ENCODE measurements around the gene MLH1. TPM values are rescaled to one million over a fixed set of nuclear protein-coding genes. Genes with fewer than 3 reads are reported as not detected.

The MLH1 gene
- polyA plus RNA-seq, 2 of the 4 experiments (the other 2 are of a cell fraction) = 61.8 to 73.1 TPM

DNA sequence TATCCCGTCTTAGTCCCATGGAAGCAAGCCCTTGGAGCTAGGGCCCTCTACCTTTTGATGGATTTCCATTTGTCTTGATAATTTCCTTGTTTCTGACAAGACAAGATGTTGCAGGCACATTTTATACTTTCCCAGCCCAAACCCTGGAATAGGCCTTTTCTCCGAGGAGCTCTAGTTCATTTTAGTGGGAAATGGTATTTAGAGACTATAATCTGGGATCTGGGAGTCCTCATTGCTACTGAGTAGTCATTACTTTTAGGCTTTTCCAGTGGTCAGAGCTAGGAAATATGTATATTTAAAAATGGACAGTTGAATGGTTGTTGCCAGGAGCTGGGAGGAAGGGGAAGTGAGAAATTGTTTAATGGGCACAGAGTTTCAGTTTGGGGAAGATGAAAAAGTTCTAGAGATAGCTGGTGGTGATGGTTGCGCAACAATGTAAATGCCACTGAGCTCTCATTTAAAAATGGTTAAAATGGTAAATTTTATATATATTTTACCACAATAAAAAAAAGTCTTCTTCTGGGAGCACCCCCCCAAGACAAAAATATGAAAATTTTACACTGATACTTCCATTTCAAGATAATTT, 31.6 kb downstream of the MLH1 start:
- ATAC-seq = no peak
- CTCF ChIA-PET = interaction anchor here (0.6 to 1.8 kb wide), 3 partner anchors 10 to 189 kb away, joined by 3 to 5 read pairs (median 3); no protein-coding TSS in a partner anchor
- peak in 1 of 2 experiments; percentile 8 for DNase-seq (ENCODE audit: low read depth in 1 of 2, low spot score in 1 of 2)
- POLR2A ChIA-PET = interaction anchor here (1.2 kb wide), 1 partner anchor 32 kb away, joined by 6 read pairs; the partner anchor contains the start of genes EPM2AIP1 and MLH1
- H3K27ac ChIP-seq = no peak overlapping the region
- no peak for FAIRE-seq
- H3K4me2 ChIP-seq = no peak overlapping the region
- no peak overlapping the region for H3K4me3 ChIP-seq
- H3K9me3 ChIP-seq = peaks cover 21% of the 10 kb centered on the region
- TF ChIP-seq, protein P1, sequence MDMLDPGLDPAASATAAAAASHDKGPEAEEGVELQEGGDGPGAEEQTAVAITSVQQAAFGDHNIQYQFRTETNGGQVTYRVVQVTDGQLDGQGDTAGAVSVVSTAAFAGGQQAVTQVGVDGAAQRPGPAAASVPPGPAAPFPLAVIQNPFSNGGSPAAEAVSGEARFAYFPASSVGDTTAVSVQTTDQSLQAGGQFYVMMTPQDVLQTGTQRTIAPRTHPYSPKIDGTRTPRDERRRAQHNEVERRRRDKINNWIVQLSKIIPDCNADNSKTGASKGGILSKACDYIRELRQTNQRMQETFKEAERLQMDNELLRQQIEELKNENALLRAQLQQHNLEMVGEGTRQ (IDR thresholded peaks at IDR 0.05) = no peak
- no peak for TF ChIP-seq CHD2 (IDR thresholded peaks at IDR 0.05; ENCODE audit: low read length, partially characterized antibody)
- TF ChIP-seq, protein P2, sequence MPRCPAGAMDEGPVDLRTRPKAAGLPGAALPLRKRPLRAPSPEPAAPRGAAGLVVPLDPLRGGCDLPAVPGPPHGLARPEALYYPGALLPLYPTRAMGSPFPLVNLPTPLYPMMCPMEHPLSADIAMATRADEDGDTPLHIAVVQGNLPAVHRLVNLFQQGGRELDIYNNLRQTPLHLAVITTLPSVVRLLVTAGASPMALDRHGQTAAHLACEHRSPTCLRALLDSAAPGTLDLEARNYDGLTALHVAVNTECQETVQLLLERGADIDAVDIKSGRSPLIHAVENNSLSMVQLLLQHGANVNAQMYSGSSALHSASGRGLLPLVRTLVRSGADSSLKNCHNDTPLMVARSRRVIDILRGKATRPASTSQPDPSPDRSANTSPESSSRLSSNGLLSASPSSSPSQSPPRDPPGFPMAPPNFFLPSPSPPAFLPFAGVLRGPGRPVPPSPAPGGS (IDR thresholded peaks at IDR 0.05) = no peak
- peak; percentile 7; the same call in 1 of the 2 replicates for TF ChIP-seq HES2 (IDR thresholded peaks at IDR 0.05)
- TF ChIP-seq CTCF (IDR thresholded peaks at IDR 0.05) = no peak
- peak; percentile 90 to 92 for TF ChIP-seq CEBPB (IDR thresholded peaks at IDR 0.05)
- no peaks in the 10 kb centered on the region for H3K4me1 ChIP-seq
- WGBS (ENCODE audit: missing lambda C conversion rate) = 96% methylated on average over 3 of the region's 3 CpGs

DNA sequence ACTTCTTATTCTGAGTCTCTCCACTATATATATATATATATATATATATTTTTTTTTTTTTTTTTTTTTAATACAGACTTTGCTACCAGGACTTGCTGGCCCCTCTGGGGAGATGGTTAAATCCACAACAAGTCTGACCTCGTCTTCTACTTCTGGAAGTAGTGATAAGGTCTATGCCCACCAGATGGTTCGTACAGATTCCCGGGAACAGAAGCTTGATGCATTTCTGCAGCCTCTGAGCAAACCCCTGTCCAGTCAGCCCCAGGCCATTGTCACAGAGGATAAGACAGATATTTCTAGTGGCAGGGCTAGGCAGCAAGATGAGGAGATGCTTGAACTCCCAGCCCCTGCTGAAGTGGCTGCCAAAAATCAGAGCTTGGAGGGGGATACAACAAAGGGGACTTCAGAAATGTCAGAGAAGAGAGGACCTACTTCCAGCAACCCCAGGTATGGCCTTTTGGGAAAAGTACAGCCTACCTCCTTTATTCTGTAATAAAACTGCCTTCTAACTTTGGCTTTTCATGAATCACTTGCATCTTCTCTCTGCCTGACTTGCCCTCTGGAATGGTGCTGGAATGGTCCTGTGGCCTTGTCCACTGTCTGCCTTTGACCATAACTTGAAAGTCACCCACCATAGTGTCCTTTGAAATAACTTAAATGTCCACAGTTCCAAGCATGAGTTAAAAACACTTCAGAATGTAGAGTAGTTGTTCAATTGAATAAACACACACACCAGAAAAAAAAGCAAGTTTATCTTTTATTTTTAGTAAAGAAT, 32.4 kb downstream of the MLH1 start:
- POLR2A ChIA-PET = no interaction called here
- H3K4me2 ChIP-seq = no peak overlapping the region
- H3K9me3 ChIP-seq = peaks cover 21% of the 10 kb centered on the region
- CTCF ChIA-PET = interaction anchor here (1.8 kb wide), 1 partner anchor 188 kb away, joined by 5 read pairs; no protein-coding TSS in a partner anchor
- no peaks in the 10 kb centered on the region for H3K4me1 ChIP-seq
- DNase-seq (ENCODE audit: low read depth in 1 of 2, low spot score in 1 of 2) (no peak), ATAC-seq (no peak), FAIRE-seq (no peak)
- no peak overlapping the region for H3K27ac ChIP-seq
- H3K4me3 ChIP-seq = no peak overlapping the region
- no peak for TF ChIP-seq MAZ (IDR thresholded peaks at IDR 0.05; ENCODE audit: borderline replicate concordance, low read depth, low read length)
- TF ChIP-seq, protein P2 (IDR thresholded peaks at IDR 0.05) = no peak
- no peak for TF ChIP-seq NFE2L2 (conservative IDR thresholded peaks at IDR 0.05; ENCODE audit: low read length)
- TF ChIP-seq HEYL (CRISPR knock-in tag; IDR thresholded peaks at IDR 0.05) = no peak
- TF ChIP-seq CTCF (IDR thresholded peaks at IDR 0.05) = no peak
- TF ChIP-seq, protein P3, sequence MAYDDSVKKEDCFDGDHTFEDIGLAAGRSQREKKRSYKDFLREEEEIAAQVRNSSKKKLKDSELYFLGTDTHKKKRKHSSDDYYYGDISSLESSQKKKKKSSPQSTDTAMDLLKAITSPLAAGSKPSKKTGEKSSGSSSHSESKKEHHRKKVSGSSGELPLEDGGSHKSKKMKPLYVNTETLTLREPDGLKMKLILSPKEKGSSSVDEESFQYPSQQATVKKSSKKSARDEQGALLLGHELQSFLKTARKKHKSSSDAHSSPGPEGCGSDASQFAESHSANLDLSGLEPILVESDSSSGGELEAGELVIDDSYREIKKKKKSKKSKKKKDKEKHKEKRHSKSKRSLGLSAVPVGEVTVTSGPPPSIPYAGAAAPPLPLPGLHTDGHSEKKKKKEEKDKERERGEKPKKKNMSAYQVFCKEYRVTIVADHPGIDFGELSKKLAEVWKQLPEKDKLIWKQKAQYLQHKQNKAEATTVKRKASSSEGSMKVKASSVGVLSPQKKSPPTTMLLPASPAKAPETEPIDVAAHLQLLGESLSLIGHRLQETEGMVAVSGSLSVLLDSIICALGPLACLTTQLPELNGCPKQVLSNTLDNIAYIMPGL (CRISPR knock-in tag; IDR thresholded peaks at IDR 0.05; ENCODE audit: borderline replicate concordance) = no peak
- TF ChIP-seq MAFK (IDR thresholded peaks at IDR 0.05; ENCODE audit: partially characterized antibody) = no peak
- no peak for TF ChIP-seq ZFP36 (IDR thresholded peaks at IDR 0.05; ENCODE audit: borderline replicate concordance, partially characterized antibody)
- no peak for TF ChIP-seq SMC3 (IDR thresholded peaks at IDR 0.05)
- TF ChIP-seq, protein P4, sequence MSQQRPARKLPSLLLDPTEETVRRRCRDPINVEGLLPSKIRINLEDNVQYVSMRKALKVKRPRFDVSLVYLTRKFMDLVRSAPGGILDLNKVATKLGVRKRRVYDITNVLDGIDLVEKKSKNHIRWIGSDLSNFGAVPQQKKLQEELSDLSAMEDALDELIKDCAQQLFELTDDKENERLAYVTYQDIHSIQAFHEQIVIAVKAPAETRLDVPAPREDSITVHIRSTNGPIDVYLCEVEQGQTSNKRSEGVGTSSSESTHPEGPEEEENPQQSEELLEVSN (IDR thresholded peaks at IDR 0.05; ENCODE audit: borderline replicate concordance, low read depth) = no peak
- TF ChIP-seq CHD2 (IDR thresholded peaks at IDR 0.05; ENCODE audit: low read length, partially characterized antibody) = no peak
- TF ChIP-seq CEBPB (IDR thresholded peaks at IDR 0.05) = no peak
- no peak for TF ChIP-seq CBX8 (IDR thresholded peaks at IDR 0.05)
- TF ChIP-seq, protein P5, sequence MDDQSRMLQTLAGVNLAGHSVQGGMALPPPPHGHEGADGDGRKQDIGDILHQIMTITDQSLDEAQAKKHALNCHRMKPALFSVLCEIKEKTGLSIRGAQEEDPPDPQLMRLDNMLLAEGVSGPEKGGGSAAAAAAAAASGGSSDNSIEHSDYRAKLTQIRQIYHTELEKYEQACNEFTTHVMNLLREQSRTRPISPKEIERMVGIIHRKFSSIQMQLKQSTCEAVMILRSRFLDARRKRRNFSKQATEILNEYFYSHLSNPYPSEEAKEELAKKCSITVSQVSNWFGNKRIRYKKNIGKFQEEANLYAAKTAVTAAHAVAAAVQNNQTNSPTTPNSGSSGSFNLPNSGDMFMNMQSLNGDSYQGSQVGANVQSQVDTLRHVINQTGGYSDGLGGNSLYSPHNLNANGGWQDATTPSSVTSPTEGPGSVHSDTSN (IDR thresholded peaks at IDR 0.05) = no peak
- TF ChIP-seq JUNB (IDR thresholded peaks at IDR 0.05) = no peak
- TF ChIP-seq EHMT2 (IDR thresholded peaks at IDR 0.05; ENCODE audit: low read depth) = no peak
- TF ChIP-seq NR3C1 (IDR thresholded peaks at IDR 0.05) = no peak
- 94% methylated on average over 3 of the region's 3 CpGs for WGBS (ENCODE audit: missing lambda C conversion rate)

Measured in A549 (cell line).